Neural progenitor cell (in vitro differentiated cells): ENCODE results near the gene OLFM1. TPM values are rescaled to one million over a fixed set of nuclear protein-coding genes. Genes with fewer than 3 reads are reported as not detected.
"Not testable (repeated sequence)": the region's sequence is repeated elsewhere in the genome, so short reads cannot be mapped to it uniquely, and the experiment has no call there.

Experiments used
- DNase-seq: peaks from one replicate; pipeline ENCODE4 v3.0.0-alpha.2; 2016; ENCODE audit warnings: low spot score
- H2AFZ ChIP-seq: fragments of 200-600 bp; sonication (generic); replicated peaks from 2 replicates; pipeline ENCODE4 v1.6.1; 2016; ENCODE audit warnings: antibody characterized with exemption
- H3F3A ChIP-seq: fragments of 200-600 bp; sonication (generic); 2 replicates; pipeline ENCODE4 v1.6.1; 2016; ENCODE audit warnings: antibody characterized with exemption, low read depth
- H3K27ac ChIP-seq: fragments of 200-600 bp; sonication (generic); 2 replicates; pipeline ENCODE4 v1.5.1; 2016; ENCODE audit warnings: mild to moderate bottlenecking
- H3K27me3 ChIP-seq: fragments of 200-600 bp; sonication (generic); 2 replicates; pipeline ENCODE4 v1.6.1; 2016; ENCODE audit warnings: mild to moderate bottlenecking, moderate library complexity
- H3K36me3 ChIP-seq: fragments of 200-600 bp; sonication (generic); 2 replicates; pipeline ENCODE4 v1.5.1; 2016
- H3K4me1 ChIP-seq: fragments of 200-600 bp; sonication (generic); 2 replicates; pipeline ENCODE4 v1.6.1; 2016; ENCODE audit warnings: mixed run types
- H3K4me2 ChIP-seq: fragments of 200-600 bp; sonication (generic); 2 replicates; pipeline ENCODE4 v1.6.1; 2016
- H3K4me3 ChIP-seq: fragments of 200-600 bp; sonication (generic); 2 replicates; pipeline ENCODE4 v1.5.1; 2016
- H3K79me2 ChIP-seq: fragments of 200-600 bp; sonication (generic); 2 replicates; pipeline ENCODE4 v1.6.1; 2016; ENCODE audit warnings: low read depth
- H3K9ac ChIP-seq: fragments of 200-600 bp; sonication (generic); 2 replicates; pipeline ENCODE4 v1.6.1; 2016
- H3K9me3 ChIP-seq: fragments of 200-600 bp; sonication (generic); 2 replicates; pipeline ENCODE4 v1.5.1; 2016; ENCODE audit warnings: low read depth
- H4K20me1 ChIP-seq: fragments of 200-600 bp; sonication (generic); 2 replicates; pipeline ENCODE4 v1.6.1; 2016; ENCODE audit warnings: low read depth
- H3K27ac Mint-ChIP-seq: 3 replicates; pipeline ENCODE4 v1.8.0; 2021; ENCODE audit warnings: mixed read lengths
- H3K27me3 Mint-ChIP-seq: 2 replicates; pipeline ENCODE4 v1.8.0; 2022; ENCODE audit warnings: low read depth, mild to moderate bottlenecking, inconsistent platforms, moderate library complexity, mixed read lengths; ENCODE audit not compliant: insufficient read depth
- H3K36me3 Mint-ChIP-seq: 3 replicates; pipeline ENCODE4 v1.8.0; 2021; ENCODE audit warnings: mixed read lengths
- H3K4me1 Mint-ChIP-seq: 3 replicates; pipeline ENCODE4 v1.8.0; 2021; ENCODE audit warnings: mixed read lengths
- H3K4me3 Mint-ChIP-seq: 3 replicates; pipeline ENCODE4 v1.8.0; 2021; ENCODE audit warnings: mild to moderate bottlenecking, moderate library complexity, mixed read lengths
- H3K9me3 Mint-ChIP-seq: 3 replicates; pipeline ENCODE4 v1.8.0; 2020; ENCODE audit warnings: mixed read lengths
- CTCF ChIP-seq: fragments of 200-600 bp; sonication (generic); IDR thresholded peaks from 2 replicates; pipeline ENCODE4 v1.5.1; 2017; ENCODE audit warnings: antibody characterized with exemption, mild to moderate bottlenecking
- EZH2 ChIP-seq: fragments of 200-600 bp; sonication (generic); IDR thresholded peaks from 2 replicates; pipeline ENCODE4 v1.6.1; 2017; ENCODE audit warnings: antibody characterized with exemption, mild to moderate bottlenecking, moderate library complexity
- EZH2phosphoT487 ChIP-seq: fragments of 200-600 bp; sonication (generic); IDR thresholded peaks from 2 replicates; pipeline ENCODE4 v1.6.1; 2017; ENCODE audit warnings: antibody characterized with exemption
- total RNA-seq: library from RNA; depleted of rRNA; stranded (reverse); fragments of >200 nt; gene quantifications from 2 replicates; pipeline ENCODE4 v1.2.3, GENCODE V29; 2015; ENCODE audit warnings: low replicate concordance

The OLFM1 gene
- total RNA-seq, 1 donor from 2014 or later = 4.0 TPM

- Mint-ChIP-seq H3K27ac (no peak overlapping the region), H3K36me3 (no peaks in the 10 kb centered on the region), H3K9me3 (no peaks in the 10 kb centered on the region), H3K4me3 (no peak overlapping the region), H3K4me1 (peaks cover 15% of the 10 kb centered on the region), H3K27me3 (peaks cover 5% of the 10 kb centered on the region)
- H3K4me3 ChIP-seq = no peak overlapping the region
- H3K27ac ChIP-seq = no peak overlapping the region
- no peak overlapping the region for H3K4me2 ChIP-seq
- no peak overlapping the region for H3K9ac ChIP-seq
- no peak for DNase-seq
- H3K79me2 ChIP-seq = no peaks in the 10 kb centered on the region
- no peaks in the 10 kb centered on the region for H3K36me3 ChIP-seq
- H3K9me3 ChIP-seq = no peaks in the 10 kb centered on the region
- no peaks in the 10 kb centered on the region for H3K27me3 ChIP-seq
- peaks cover 12% of the 10 kb centered on the region for H3K4me1 ChIP-seq
- H4K20me1 ChIP-seq = no peaks in the 10 kb centered on the region
- TF ChIP-seq EZH2phosphoT487 = no peak
- TF ChIP-seq CTCF = no peak
- TF ChIP-seq EZH2 = no peak
- H3F3A ChIP-seq = no peaks in the 10 kb centered on the region
- H2AFZ ChIP-seq = no peak overlapping the region
These were observed 22.9 kb downstream of the OLFM1 start for GRCh38 chr9:135110416-135110815.

- H3K36me3 Mint-ChIP-seq, H3K27ac ChIP-seq, H3K27me3 ChIP-seq, H3K36me3 ChIP-seq, H3F3A ChIP-seq, H3K9me3 ChIP-seq, H3K27ac Mint-ChIP-seq, H3K4me2 ChIP-seq, DNase-seq, H3K27me3 Mint-ChIP-seq, H3K9me3 Mint-ChIP-seq, H3K4me3 Mint-ChIP-seq, H3K9ac ChIP-seq, H4K20me1 ChIP-seq, H3K79me2 ChIP-seq, H3K4me3 ChIP-seq, H2AFZ ChIP-seq: not testable (repeated sequence)
- H3K4me1 ChIP-seq = peaks cover 21% of the 10 kb centered on the region
- H3K4me1 Mint-ChIP-seq = peaks cover 15% of the 10 kb centered on the region
These were observed 24.1 kb downstream of the OLFM1 start for GRCh38 chr9:135111600-135111999.

- Mint-ChIP-seq H3K9me3 (peaks cover 5% of the 10 kb centered on the region), H3K4me1 (peaks cover 5% of the 10 kb centered on the region), H3K27ac (no peak overlapping the region), H3K4me3 (no peak overlapping the region), H3K27me3 (peaks cover 6% of the 10 kb centered on the region), H3K36me3 (peaks cover 10% of the 10 kb centered on the region)
- H3K9ac ChIP-seq = no peak overlapping the region
- H4K20me1 ChIP-seq = no peaks in the 10 kb centered on the region
- no peak overlapping the region for H2AFZ ChIP-seq
- H3K9me3 ChIP-seq = no peaks in the 10 kb centered on the region
- TF ChIP-seq EZH2 (no peak), CTCF (no peak), EZH2phosphoT487 (no peak)
- no peaks in the 10 kb centered on the region for H3K27me3 ChIP-seq
- no peaks in the 10 kb centered on the region for H3K36me3 ChIP-seq
- no peak overlapping the region for H3K4me2 ChIP-seq
- H3K4me3 ChIP-seq = no peak overlapping the region
- DNase-seq = no peak
- peaks cover 8% of the 10 kb centered on the region for H3K4me1 ChIP-seq
- H3F3A ChIP-seq = no peaks in the 10 kb centered on the region
- no peaks in the 10 kb centered on the region for H3K79me2 ChIP-seq
- H3K27ac ChIP-seq = no peak overlapping the region
These were observed 28.9 kb downstream of the OLFM1 start for GRCh38 chr9:135116371-135116770.

GRCh38 chr9:135116881-135117280, 29.4 kb downstream of the OLFM1 start:
- peaks cover 10% of the 10 kb centered on the region for H3K36me3 Mint-ChIP-seq
- peaks cover 5% of the 10 kb centered on the region for H3K4me1 Mint-ChIP-seq
- peaks cover 5% of the 10 kb centered on the region for H3K9me3 Mint-ChIP-seq
- Histone ChIP-seq H3K27me3 (no peaks in the 10 kb centered on the region), H3K9me3 (no peaks in the 10 kb centered on the region), H3K4me2 (no peak overlapping the region), H2AFZ (no peak overlapping the region), H3F3A (no peaks in the 10 kb centered on the region), H4K20me1 (no peaks in the 10 kb centered on the region), H3K9ac (no peak overlapping the region), H3K4me3 (no peak overlapping the region), H3K79me2 (no peaks in the 10 kb centered on the region), H3K27ac (no peak overlapping the region), H3K4me1 (peaks cover 8% of the 10 kb centered on the region), H3K36me3 (no peaks in the 10 kb centered on the region)
- no peak overlapping the region for H3K27ac Mint-ChIP-seq
- DNase-seq = no peak
- H3K27me3 Mint-ChIP-seq = peaks cover 6% of the 10 kb centered on the region
- no peak for TF ChIP-seq CTCF
- no peak for TF ChIP-seq EZH2
- no peak for TF ChIP-seq EZH2phosphoT487
- H3K4me3 Mint-ChIP-seq = no peak overlapping the region
